Measurements from ENCODE around the gene PLXDC1. TPM values are rescaled to one million over a fixed set of nuclear protein-coding genes. Genes with fewer than 3 reads are reported as not detected.
A peak's percentile ranks its signal among the peaks of the same experiment; 100 is the strongest.

Gene PLXDC1
- polyA plus RNA-seq, 3 donors = 4.9 to 7.3 (median 5.3) TPM

DNA sequence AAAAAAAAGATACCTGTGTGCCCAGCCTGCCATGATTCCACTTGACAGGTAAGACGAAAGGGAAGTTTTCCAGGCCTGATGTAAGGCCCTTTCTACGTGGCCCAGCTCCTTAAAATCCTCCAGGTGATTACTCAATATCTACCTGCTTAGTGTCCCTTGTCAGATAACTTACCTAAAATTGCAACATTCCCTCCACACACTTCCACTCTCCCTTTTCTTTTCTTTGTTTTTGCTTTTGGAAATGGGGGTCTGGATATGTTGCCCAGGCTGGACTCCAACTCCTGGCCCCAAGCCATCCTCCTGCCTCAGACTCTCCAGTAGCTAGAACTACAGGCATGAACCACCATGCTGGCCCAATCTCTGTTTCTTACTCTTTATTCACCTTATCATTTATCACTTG is 7.2 kb upstream of the PLXDC1 start:
- no peak for DNase-seq (ENCODE audit: low read depth in 3 of 3, low spot score in 2 of 3)

- no peak for DNase-seq (ENCODE audit: low read depth in 3 of 3, low spot score in 2 of 3)
Observed at GRCh38 chr17:39156491-39156890, 5.1 kb upstream of the PLXDC1 start.

DNA sequence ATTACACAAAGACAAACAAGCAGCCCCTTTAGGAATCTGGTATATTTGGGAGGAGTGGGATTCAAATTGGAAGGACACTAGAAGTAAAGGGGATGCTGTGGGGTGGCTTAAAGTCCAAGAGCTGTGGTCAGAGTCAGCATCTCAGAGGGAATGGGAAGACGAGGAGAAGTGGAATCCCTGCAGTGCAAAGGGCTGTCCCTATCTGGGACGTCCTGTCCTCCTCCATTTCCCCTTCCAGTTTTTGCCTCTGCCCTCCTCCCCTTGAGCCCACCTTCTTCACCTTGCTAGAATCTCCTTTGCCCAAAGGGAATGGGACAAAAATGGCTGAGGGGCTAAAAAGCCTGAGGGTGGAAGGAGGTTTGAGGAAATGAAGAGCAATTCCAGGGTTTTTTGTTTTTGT is 4.2 kb upstream of the PLXDC1 start:
- no peak for DNase-seq (ENCODE audit: low read depth in 3 of 3, low spot score in 2 of 3)

DNA sequence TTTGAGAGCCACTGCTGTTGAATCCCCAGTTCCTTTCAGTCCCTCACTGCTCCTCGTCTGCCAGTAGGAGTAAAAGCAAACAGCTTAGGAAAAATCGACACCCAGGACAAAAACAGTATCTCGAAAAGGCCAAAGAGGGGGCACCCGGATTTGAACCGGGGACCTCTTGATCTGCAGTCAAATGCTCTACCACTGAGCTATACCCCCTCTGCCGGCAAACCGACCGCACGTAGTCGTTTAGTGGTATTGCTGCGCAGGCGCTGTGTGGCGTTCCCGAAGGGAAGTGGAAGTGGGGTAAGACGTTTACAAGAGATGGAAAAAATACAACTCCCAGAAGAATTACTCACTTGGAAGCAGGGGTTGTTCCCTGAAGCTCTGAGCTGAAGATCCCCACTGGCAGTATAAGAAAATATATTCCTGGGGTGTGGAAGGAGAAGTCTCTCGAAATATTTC is 2.2 kb upstream of the PLXDC1 start:
- DNase-seq (ENCODE audit: low read depth in 3 of 3, low spot score in 2 of 3) = peak; percentile 80 to 90 (median 82)

GRCh38 chr17:39151943-39152818 is 744 bp upstream of the PLXDC1 start:
- no peak for DNase-seq (ENCODE audit: low read depth in 3 of 3, low spot score in 2 of 3)

DNA sequence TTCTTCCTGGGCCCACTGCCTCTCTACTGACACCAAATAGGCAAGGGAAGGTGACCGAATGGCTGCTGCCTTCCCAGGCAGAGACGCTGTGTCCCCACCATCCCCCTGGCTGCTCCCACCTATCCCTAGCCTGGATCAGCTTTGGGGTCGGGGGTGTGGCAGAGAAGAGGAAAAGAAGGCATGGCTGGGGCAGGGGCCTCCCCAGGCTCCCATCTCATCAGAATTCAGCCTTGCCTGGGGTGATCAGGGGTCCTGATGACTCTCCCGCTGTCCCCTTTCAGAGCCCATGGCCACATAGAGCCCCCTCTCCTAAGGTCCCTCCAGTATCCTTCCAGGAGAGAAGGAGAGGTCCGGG is 665 bp downstream of the PLXDC1 start:
- DNase-seq (ENCODE audit: low read depth in 3 of 3, low spot score in 2 of 3) = no peak

DNA sequence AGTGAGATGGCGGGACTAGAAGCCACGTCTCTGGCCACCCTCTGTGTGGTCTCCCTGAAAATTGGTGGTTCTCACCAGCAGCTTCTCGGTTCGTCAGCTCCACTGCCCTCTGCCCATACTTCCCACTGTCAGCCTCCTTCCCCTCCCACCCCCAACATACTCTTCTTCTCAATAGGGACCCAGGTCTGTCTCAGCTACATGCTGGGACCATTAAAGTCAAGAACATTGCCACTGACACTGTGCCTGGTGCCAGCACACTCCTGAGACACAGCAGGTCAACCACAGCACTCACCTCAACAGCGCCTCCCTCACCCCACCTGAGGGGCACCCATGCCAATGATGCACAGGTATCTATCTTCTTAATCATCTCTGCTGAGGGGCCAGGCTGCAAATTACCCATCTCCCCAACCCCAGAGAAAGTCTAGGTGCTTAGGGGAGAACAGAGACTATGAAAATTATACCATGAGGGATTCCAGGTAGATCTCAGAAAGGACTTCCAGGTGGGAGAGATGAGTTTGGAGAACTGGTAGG is 1.3 kb downstream of the PLXDC1 start:
- no peak for DNase-seq (ENCODE audit: low read depth in 3 of 3, low spot score in 2 of 3)

GRCh38 chr17:39147221-39148185 is 3.9 kb downstream of the PLXDC1 start:
- DNase-seq (ENCODE audit: low read depth in 3 of 3, low spot score in 2 of 3) = no peak

- DNase-seq (ENCODE audit: low read depth in 3 of 3, low spot score in 2 of 3) = no peak
Observed at GRCh38 chr17:39146273-39146672, 5.2 kb downstream of the PLXDC1 start.

DNA sequence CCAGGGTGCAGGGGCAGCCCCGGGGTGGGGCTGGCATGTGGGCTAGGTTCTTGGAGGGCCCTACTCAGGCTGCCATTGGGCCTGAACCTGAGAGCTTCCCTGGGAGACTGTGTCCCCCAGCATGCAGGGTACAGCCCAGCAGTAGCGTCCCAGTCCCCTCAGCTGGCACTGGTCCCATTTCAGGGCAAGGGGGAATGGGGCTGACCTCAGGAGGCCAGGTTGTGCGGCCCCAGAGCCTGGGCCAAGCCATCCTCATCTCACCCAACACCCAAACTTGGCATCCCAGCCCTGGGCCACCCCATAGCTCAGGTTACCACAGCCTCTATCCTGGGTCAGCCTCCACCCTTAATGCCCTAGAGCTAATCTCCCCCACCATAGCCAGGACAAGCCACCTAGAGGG is 6.3 kb downstream of the PLXDC1 start:
- no peak for DNase-seq (ENCODE audit: low read depth in 3 of 3, low spot score in 2 of 3)

GRCh38 chr17:39144416-39144840 is 7.0 kb downstream of the PLXDC1 start:
- no peak for DNase-seq (ENCODE audit: low read depth in 3 of 3, low spot score in 2 of 3)

DNA sequence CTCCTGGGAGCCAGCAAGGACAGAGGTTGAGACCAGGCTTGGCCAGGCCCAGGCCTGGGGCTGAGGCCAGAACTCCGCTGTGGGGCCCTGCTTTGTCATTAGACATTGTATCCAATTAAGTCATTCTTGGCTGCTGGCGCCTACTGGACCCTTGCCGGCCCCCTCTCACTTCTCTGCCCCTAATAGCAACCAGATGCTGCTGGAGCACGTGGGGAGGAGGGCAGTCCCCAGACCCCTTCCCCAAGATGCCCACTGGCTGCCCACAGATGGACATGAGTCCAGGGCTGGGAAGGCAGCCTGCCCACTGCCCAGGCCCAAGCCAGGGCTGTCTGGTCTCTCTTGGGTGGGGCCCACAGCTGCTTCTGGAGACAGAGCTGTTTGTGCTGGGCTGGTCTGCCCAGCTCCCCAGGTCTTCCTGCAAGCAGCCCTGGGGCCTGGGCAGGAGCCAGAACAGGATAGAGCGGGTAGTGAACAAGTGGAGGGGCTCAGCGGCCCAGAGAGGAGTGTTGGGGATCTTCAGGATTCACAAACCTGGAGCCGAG is 7.8 kb downstream of the PLXDC1 start:
- no peak for DNase-seq (ENCODE audit: low read depth in 3 of 3, low spot score in 2 of 3)

DNA sequence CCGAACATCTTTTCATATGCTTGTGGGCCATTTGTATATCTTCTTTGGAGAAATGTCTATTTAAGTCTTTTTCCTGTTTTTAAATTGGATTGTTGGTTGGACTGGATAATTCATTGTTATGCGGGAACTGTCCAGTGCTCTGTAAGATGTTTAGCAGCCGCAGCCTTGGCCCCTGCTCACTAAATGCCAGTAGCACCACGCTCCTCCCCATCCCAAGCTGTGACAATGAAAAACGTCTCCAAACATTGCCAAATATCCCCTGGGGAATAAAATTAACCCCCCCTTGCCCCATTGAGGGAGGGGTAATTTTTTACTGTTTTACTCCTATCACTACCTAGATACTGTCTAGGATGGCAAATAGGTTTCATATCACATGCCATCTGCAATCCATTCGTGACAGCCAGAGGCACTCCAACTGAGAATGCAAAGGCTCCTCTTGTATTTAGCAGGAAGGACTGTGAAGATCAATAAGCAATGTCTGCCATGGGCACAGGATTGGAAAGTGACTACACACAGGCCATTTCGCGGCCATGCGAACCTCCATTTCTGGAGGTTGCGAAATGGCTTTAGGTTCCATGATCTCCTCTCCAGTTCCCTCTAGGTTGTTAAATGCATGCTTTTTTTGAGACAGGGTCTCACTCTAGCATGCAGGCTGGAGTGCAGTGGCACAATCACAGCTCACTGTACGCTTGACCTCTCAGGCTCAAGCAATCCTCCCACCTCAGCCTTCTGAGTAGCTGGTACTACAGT is 9.3 kb downstream of the PLXDC1 start:
- DNase-seq (ENCODE audit: low read depth in 3 of 3, low spot score in 2 of 3) = no peak

- no peak for DNase-seq (ENCODE audit: low read depth in 3 of 3, low spot score in 2 of 3)
Observed at GRCh38 chr17:39141294-39141693, 10.1 kb downstream of the PLXDC1 start.

DNA sequence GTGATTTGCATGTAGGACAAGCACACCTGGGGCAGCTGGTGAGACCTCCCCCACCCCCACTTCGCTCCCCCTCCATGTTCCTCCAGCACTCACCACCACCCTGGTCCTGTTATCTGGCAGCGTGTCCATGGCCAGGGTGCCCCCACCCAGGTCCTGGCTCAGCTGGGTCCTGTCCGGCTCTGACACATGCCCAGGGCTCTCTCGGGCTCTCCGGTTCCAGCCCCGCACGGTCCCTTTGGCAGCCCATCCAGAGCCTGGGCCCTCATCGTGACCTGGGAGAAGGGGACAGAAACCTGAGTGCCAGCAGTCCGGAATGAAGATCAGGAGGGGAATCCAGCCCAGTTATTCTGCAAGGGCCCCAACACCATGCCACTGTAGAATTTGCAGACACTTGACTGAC is 11.9 kb downstream of the PLXDC1 start:
- DNase-seq (ENCODE audit: low read depth in 3 of 3, low spot score in 2 of 3) = no peak

GRCh38 chr17:39139161-39139511 is 12.3 kb downstream of the PLXDC1 start:
- DNase-seq (ENCODE audit: low read depth in 3 of 3, low spot score in 2 of 3) = no peak

DNA sequence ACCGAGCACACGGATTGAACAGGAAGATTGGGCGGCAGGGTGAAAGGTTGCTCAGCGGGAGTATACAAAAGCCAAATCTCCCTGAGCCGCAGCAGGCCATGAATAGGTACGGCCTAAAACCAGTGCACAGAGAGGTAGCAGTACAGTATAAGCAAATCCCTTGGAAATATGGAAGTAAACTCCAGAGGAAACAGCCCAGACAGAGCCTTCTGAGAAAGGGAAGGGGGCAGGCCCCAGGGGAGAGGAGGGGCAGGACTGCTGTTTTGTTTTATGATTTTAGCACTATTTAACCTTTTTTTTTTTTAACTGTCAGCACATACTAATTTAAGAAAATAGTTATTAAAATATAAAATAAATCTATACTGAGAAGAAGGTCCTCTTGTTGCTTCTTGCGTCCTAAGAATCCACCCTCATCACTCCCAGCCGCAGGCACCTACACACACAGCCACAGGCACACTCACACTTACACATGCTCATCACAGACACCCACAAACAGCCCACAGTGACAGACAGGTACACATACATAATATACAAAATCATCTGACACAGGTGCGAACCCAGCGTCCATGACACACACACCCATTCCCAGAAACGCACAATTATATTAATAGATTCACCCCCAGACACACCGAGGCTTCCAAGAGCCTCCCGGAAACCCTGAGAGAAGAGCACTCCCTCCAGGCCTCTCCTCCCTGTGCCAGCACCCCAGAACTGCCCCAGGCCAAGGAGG is 12.8 kb downstream of the PLXDC1 start:
- DNase-seq (ENCODE audit: low read depth in 3 of 3, low spot score in 2 of 3) = no peak

GRCh38 chr17:39134878-39135277 is 16.6 kb downstream of the PLXDC1 start:
- DNase-seq (ENCODE audit: low read depth in 3 of 3, low spot score in 2 of 3) = no peak

- no peak for DNase-seq (ENCODE audit: low read depth in 3 of 3, low spot score in 2 of 3)
Observed at GRCh38 chr17:39132192-39132610, 19.2 kb downstream of the PLXDC1 start.

DNA sequence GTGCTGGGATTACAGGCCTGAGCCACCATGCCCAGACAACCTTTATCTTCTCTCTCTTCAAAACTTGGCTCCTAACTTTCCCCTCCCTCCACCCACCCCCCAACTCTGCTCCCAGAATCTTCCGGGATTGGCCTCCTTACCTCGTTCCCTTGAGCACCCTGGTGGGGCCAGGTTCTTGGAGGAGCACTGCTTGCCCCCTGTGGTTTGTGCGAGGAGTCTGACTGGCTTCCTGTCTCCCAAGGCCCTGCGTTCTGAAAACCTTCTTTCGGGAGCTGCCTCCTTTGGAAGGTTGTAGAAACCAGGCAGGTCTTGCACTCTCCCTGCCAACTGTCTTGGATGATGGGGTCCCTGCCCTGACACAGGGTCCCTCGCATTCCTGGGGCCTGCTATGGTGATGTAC is 19.8 kb downstream of the PLXDC1 start:
- no peak for DNase-seq (ENCODE audit: low read depth in 3 of 3, low spot score in 2 of 3)
